Astrocyte of the cerebellum (primary cell): ENCODE results near the gene SYCP2.

Source experiments
- DNase-seq: peaks from one replicate; pipeline ENCODE4 v3.0.0-alpha.2; 2011; ENCODE audit warnings: low read depth
- H3K4me3 ChIP-seq: 2 replicates; pipeline ENCODE4 v1.5.1; 2011; ENCODE audit warnings: mild to moderate bottlenecking, low read depth, low read length, moderate library complexity
- in situ Hi-C: cut with HindIII; loops from 2 replicates; pipeline ENCODE4 v1.10.0; 2017; ENCODE audit warnings: low sequenced_read_pairs
- TF ChIP-seq, protein P1 (sequence below): IDR thresholded peaks from 2 replicates; pipeline ENCODE4 v1.5.1; 2012; ENCODE audit warnings: low read length, low read depth, moderate library complexity, mild to moderate bottlenecking; ENCODE audit errors: missing control alignments

The SYCP2 gene

DNA sequence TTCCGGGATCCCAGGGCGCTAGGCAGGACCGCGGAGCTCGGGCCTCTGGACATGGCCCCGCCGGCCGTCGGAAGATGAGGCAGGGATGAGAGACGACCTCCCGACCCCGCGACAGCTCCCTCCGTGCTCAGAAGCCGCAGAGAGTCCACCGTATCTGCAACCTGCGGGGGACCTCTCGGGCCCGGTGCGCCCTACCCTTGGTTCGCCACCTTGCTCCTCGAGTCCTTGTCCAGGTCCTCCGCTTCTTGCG is 6.4 kb upstream of the SYCP2 start:
- TF ChIP-seq, protein P1, sequence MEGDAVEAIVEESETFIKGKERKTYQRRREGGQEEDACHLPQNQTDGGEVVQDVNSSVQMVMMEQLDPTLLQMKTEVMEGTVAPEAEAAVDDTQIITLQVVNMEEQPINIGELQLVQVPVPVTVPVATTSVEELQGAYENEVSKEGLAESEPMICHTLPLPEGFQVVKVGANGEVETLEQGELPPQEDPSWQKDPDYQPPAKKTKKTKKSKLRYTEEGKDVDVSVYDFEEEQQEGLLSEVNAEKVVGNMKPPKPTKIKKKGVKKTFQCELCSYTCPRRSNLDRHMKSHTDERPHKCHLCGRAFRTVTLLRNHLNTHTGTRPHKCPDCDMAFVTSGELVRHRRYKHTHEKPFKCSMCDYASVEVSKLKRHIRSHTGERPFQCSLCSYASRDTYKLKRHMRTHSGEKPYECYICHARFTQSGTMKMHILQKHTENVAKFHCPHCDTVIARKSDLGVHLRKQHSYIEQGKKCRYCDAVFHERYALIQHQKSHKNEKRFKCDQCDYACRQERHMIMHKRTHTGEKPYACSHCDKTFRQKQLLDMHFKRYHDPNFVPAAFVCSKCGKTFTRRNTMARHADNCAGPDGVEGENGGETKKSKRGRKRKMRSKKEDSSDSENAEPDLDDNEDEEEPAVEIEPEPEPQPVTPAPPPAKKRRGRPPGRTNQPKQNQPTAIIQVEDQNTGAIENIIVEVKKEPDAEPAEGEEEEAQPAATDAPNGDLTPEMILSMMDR = no peak
- no peak for DNase-seq
- peak overlapping the region; percentile 71 for H3K4me3 ChIP-seq
- in situ Hi-C loops = no loop called here

GRCh38 chr20:59939052-59939878 is 5.8 kb upstream of the SYCP2 start:
- H3K4me3 ChIP-seq = peak overlapping the region; percentile 71
- DNase-seq = no peak
- in situ Hi-C loops = no loop called here
- TF ChIP-seq, protein P1 = no peak

- in situ Hi-C loops = no loop called here
- no peak for DNase-seq
- no peak overlapping the region for H3K4me3 ChIP-seq
- TF ChIP-seq, protein P1 = no peak
Observed at GRCh38 chr20:59938696-59939051, 5.2 kb upstream of the SYCP2 start.

DNA sequence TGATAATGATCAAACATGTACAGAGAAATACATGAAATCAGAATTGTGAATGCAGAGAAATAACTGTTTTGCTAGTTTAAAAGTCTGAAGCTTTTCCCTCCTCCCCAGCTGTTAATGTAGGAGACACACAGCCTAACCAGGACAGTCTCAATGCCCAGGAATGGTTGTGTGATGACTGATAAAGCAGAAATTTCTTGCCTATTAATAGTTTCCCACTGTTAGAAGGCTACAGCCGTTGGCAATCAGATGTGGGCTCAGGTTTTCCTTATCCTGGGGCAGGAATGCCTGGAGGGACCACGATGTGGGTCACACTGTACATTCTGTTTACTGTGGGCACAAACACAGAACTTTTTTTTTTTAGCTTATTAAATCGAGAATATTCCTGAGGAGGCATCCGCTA is 4.8 kb upstream of the SYCP2 start:
- no peak for DNase-seq
- in situ Hi-C loops = no loop called here
- H3K4me3 ChIP-seq = no peak overlapping the region
- TF ChIP-seq, protein P1 = no peak

DNA sequence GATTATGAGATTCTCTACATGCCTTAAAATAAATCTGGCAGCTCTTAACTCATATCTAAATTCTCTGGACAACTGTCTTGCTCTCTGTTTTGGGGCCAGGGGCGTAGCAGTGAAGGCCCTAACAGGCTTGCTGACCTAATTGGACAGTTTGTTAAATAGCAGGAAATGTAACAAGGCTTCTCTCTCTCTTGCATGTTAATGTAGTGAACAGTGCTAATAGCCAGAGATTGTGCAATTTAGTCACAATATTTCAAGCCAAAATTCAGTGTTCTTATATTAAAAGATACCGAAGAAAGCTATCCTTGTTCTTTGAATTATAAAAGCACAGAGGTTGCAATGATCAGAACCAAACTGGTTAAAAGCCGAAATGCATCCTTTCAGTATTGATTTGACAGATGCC is 3.7 kb upstream of the SYCP2 start:
- in situ Hi-C loops = no loop called here
- H3K4me3 ChIP-seq = no peak overlapping the region
- DNase-seq = no peak
- TF ChIP-seq, protein P1 = no peak

GRCh38 chr20:59936409-59936808 is 3.0 kb upstream of the SYCP2 start:
- TF ChIP-seq, protein P1 = no peak
- in situ Hi-C loops = no loop called here
- H3K4me3 ChIP-seq = no peak overlapping the region
- DNase-seq = no peak
